HepG2 (cell line): ENCODE results near the gene SCAND1. TPM values are rescaled to one million over a fixed set of nuclear protein-coding genes. Genes with fewer than 3 reads are reported as not detected.

Experiments used
- DR1 ChIP-seq: sonication (generic); formaldehyde crosslinking; IDR thresholded peaks from 2 replicates; pipeline ENCODE4 v1.8.0; 2021; ENCODE audit warnings: mild to moderate bottlenecking, missing genetic modification reagents, inconsistent platforms
- GFI1 ChIP-seq: sonication (generic); formaldehyde crosslinking; IDR thresholded peaks from 2 replicates; pipeline ENCODE4 v1.5.0; 2020; ENCODE audit warnings: missing genetic modification reagents, mild to moderate bottlenecking, borderline replicate concordance
- GZF1 ChIP-seq: sonication (generic); formaldehyde crosslinking; IDR thresholded peaks from 2 replicates; pipeline ENCODE4 v1.5.1; 2020; ENCODE audit warnings: mild to moderate bottlenecking, missing genetic modification reagents
- HNF4G ChIP-seq, 2 experiments: sonication (generic) in 1 of 2; formaldehyde crosslinking in 1 of 2; IDR thresholded peaks; 2 replicates each; pipeline versions ENCODE4 v1.4.0 to v1.6.1; 2011 to 2020; ENCODE audit warnings: borderline replicate concordance in 2 of 2, low read depth in 2 of 2, mild to moderate bottlenecking in 2 of 2, low read length in 1 of 2, missing genetic modification reagents in 1 of 2, moderate library complexity in 1 of 2
- MLLT10 ChIP-seq: sonication (generic); formaldehyde crosslinking; IDR thresholded peaks from 2 replicates; pipeline ENCODE4 v1.4.0; 2020; ENCODE audit warnings: missing genetic modification reagents
- ONECUT2 ChIP-seq: sonication (generic); formaldehyde crosslinking; IDR thresholded peaks from 2 replicates; pipeline ENCODE4 v1.4.0; 2020; ENCODE audit warnings: missing genetic modification reagents
- PHF21A ChIP-seq: sonication (generic); formaldehyde crosslinking; IDR thresholded peaks from 2 replicates; pipeline ENCODE4 v1.5.0; 2020; ENCODE audit warnings: mild to moderate bottlenecking, missing genetic modification reagents
- RFX1 ChIP-seq: fragments of 450-650 bp; IDR thresholded peaks from 2 replicates; pipeline ENCODE4 v1.6.1; 2017
- SETDB1 ChIP-seq: sonication (generic); formaldehyde crosslinking; IDR thresholded peaks from 2 replicates; pipeline ENCODE4 v1.5.1; 2020; ENCODE audit warnings: missing genetic modification reagents, mild to moderate bottlenecking, borderline replicate concordance
- SMC3 ChIP-seq: IDR thresholded peaks from 2 replicates; pipeline ENCODE4 v1.6.1; 2011; ENCODE audit warnings: low read length, improper control_type of control experiment
- SRSF4 ChIP-seq: fragments of 200-400 bp; formaldehyde crosslinking; IDR thresholded peaks from one replicate; pipeline ENCODE4 v1.6.1; 2018; ENCODE audit warnings: mild to moderate bottlenecking, low read depth, low read length, moderate library complexity; ENCODE audit not compliant: poor library complexity, severe bottlenecking
- U2AF2 ChIP-seq: fragments of 200-400 bp; formaldehyde crosslinking; IDR thresholded peaks from 2 replicates; pipeline ENCODE4 v1.6.1; 2017; ENCODE audit warnings: low read depth, mild to moderate bottlenecking, low read length
- ZIK1 ChIP-seq: sonication (generic); formaldehyde crosslinking; IDR thresholded peaks from 2 replicates; pipeline ENCODE4 v1.5.0; 2020; ENCODE audit warnings: mild to moderate bottlenecking, low read depth, missing genetic modification reagents, borderline replicate concordance
- ZNF101 ChIP-seq: sonication (generic); formaldehyde crosslinking; IDR thresholded peaks from 2 replicates; pipeline ENCODE4 v1.4.0; 2020; ENCODE audit warnings: mild to moderate bottlenecking, low read depth, missing genetic modification reagents, borderline replicate concordance
- ZNF343 ChIP-seq: sonication (generic); formaldehyde crosslinking; IDR thresholded peaks from 2 replicates; pipeline ENCODE4 v1.4.0; 2020; ENCODE audit warnings: mild to moderate bottlenecking, missing genetic modification reagents
- ZNF614 ChIP-seq: IDR thresholded peaks from 2 replicates; pipeline ENCODE4 v1.6.1; 2018; ENCODE audit warnings: missing biosample characterization, missing genetic modification reagents, inconsistent platforms, borderline replicate concordance
- ZNF629 ChIP-seq: sonication (generic); formaldehyde crosslinking; conservative IDR thresholded peaks from 2 replicates; pipeline ENCODE4 v1.5.0; 2020; ENCODE audit warnings: missing genetic modification reagents
- ZSCAN30 ChIP-seq: sonication (generic); formaldehyde crosslinking; IDR thresholded peaks from 2 replicates; pipeline ENCODE4 v1.5.0; 2020; ENCODE audit warnings: mild to moderate bottlenecking, missing genetic modification reagents
- polyA plus RNA-seq, 8 experiments: library from polyadenylated mRNA; depleted of rRNA in 3 of 8; stranded (reverse) in 7 of 8; unstranded in 1 of 8; fragments of >200 nt; fragmentation: Illumina TruSeq in 4 of 8; extraction: Trizol in 4 of 8; gene quantifications; 2 replicates each; pipeline versions ENCODE4 v1.2.1 to v1.2.3, GENCODE V29; 2011 to 2016; ENCODE audit warnings: low read depth in 4 of 8, missing spikeins in 1 of 8, mixed read lengths in 1 of 8; ENCODE audit not compliant: insufficient read depth in 1 of 8
- total RNA-seq, 5 experiments: library from RNA; depleted of rRNA; stranded (reverse); fragments of >200 nt; fragmentation: Illumina TruSeq; extraction: Trizol; gene quantifications; 2 replicates each; pipeline ENCODE4 v1.2.3, GENCODE V29; 2016; ENCODE audit warnings: low read depth in 1 of 5
- TF ChIP-seq, protein P1 (sequence below): sonication (generic); formaldehyde crosslinking; IDR thresholded peaks from 2 replicates; pipeline ENCODE4 v1.4.0; 2020; ENCODE audit warnings: missing genetic modification reagents
- TF ChIP-seq, protein P2 (sequence below): sonication (generic); formaldehyde crosslinking; IDR thresholded peaks from 2 replicates; pipeline ENCODE4 v1.4.0; 2020; ENCODE audit warnings: missing genetic modification reagents; ENCODE audit errors: not compliant biosample characterization
- TF ChIP-seq, protein P3 (sequence below): IDR thresholded peaks from 2 replicates; pipeline ENCODE4 v1.6.1; 2016
- TF ChIP-seq, protein P4 (sequence below): sonication (generic); formaldehyde crosslinking; IDR thresholded peaks from 2 replicates; pipeline ENCODE4 v1.4.0; 2020; ENCODE audit warnings: missing genetic modification reagents

SCAND1 gene
- total and polyA plus RNA-seq, 2 of the 13 experiments (the other 11 are each of a cell fraction or from before 2014, with no cell fraction given): 19.3 to 109 TPM

DNA sequence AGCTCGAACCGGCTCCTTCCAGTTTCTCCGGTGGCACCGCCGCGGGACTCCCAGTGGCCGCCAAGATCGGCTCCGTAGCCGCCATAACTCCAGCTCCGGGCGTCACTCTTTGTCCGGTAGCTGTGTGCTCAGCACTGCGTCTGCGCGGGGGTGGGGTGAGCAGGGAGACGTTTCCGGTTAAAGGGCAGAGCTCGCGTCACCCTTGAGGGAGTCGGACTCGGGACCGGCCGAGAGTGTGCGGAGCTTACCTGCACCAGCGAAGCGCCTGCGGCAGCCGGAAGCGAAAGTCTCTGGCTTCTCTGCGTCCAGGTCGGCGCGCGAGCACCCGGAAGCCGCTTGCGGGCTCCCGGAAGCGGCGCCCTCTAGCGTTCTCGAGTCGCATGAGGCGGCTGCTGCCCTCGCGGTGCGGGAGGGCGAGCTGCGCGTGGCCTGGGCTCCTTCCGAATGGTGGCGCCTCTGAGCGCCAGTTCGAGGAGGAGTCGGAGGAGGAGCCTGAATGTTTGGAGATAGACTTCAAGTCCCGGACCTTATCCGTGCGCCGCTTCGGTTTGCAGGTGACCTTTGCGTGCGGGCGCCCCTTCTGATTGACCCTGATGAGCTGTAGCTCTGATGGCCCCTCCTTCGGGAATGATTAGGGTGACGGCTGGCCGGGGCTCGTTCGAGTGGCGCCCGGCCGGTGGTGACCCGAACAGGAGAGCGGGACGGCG, at the start of gene SCAND1 (continued):
- TF ChIP-seq, protein P1, sequence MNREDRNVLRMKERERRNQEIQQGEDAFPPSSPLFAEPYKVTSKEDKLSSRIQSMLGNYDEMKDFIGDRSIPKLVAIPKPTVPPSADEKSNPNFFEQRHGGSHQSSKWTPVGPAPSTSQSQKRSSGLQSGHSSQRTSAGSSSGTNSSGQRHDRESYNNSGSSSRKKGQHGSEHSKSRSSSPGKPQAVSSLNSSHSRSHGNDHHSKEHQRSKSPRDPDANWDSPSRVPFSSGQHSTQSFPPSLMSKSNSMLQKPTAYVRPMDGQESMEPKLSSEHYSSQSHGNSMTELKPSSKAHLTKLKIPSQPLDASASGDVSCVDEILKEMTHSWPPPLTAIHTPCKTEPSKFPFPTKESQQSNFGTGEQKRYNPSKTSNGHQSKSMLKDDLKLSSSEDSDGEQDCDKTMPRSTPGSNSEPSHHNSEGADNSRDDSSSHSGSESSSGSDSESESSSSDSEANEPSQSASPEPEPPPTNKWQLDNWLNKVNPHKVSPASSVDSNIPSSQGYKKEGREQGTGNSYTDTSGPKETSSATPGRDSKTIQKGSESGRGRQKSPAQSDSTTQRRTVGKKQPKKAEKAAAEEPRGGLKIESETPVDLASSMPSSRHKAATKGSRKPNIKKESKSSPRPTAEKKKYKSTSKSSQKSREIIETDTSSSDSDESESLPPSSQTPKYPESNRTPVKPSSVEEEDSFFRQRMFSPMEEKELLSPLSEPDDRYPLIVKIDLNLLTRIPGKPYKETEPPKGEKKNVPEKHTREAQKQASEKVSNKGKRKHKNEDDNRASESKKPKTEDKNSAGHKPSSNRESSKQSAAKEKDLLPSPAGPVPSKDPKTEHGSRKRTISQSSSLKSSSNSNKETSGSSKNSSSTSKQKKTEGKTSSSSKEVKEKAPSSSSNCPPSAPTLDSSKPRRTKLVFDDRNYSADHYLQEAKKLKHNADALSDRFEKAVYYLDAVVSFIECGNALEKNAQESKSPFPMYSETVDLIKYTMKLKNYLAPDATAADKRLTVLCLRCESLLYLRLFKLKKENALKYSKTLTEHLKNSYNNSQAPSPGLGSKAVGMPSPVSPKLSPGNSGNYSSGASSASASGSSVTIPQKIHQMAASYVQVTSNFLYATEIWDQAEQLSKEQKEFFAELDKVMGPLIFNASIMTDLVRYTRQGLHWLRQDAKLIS (CRISPR knock-in tag): peak; percentile 26; the same call in 1 of the 2 replicates
- TF ChIP-seq ONECUT2 (CRISPR knock-in tag) (peak; percentile 27; the same call in 1 of the 2 replicates), GFI1 (CRISPR knock-in tag) (peak; percentile 85; the same call in 1 of the 2 replicates), DR1 (CRISPR knock-in tag) (peak; percentile 96), HNF4G (IDR thresholded peaks at IDR 0.05; ENCODE audit: borderline replicate concordance, low read depth, low read length) (peak; percentile 26; the same call in 1 of the 2 replicates), HNF4G (CRISPR knock-in tag; IDR thresholded peaks at IDR 0.05; ENCODE audit: borderline replicate concordance, low read depth) (peak; percentile 83), ZNF101 (CRISPR knock-in tag) (peak; percentile 89; the same call in 1 of the 2 replicates), SETDB1 (CRISPR knock-in tag) (peak; percentile 31; the same call in 1 of the 2 replicates), ZIK1 (CRISPR knock-in tag) (peak; percentile 94; the same call in 1 of the 2 replicates), MLLT10 (CRISPR knock-in tag) (no peak), ZNF614 (CRISPR knock-in tag) (peak; percentile 99), SMC3 (peak; percentile 18; the same call in 1 of the 2 replicates), U2AF2 (0 out of 2 replicates have a peak, but pooled peaks have one; percentile 43), SRSF4 (no peak), GZF1 (CRISPR knock-in tag) (peak; percentile 80; the same call in 1 of the 2 replicates), ZNF343 (CRISPR knock-in tag) (peak; percentile 100), ZNF629 (CRISPR knock-in tag) (peak; percentile 29; the same call in 1 of the 2 replicates), PHF21A (CRISPR knock-in tag) (peak; percentile 97), ZSCAN30 (CRISPR knock-in tag) (no peak; the same call in 1 of the 2 replicates), RFX1 (no peak)
- TF ChIP-seq, protein P2, sequence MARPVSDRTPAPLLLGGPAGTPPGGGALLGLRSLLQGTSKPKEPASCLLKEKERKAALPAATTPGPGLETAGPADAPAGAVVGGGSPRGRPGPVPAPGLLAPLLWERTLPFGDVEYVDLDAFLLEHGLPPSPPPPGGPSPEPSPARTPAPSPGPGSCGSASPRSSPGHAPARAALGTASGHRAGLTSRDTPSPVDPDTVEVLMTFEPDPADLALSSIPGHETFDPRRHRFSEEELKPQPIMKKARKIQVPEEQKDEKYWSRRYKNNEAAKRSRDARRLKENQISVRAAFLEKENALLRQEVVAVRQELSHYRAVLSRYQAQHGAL (CRISPR knock-in tag): peak; percentile 7
- TF ChIP-seq, protein P3, sequence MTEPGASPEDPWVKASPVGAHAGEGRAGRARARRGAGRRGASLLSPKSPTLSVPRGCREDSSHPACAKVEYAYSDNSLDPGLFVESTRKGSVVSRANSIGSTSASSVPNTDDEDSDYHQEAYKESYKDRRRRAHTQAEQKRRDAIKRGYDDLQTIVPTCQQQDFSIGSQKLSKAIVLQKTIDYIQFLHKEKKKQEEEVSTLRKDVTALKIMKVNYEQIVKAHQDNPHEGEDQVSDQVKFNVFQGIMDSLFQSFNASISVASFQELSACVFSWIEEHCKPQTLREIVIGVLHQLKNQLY: peak; percentile 93
- TF ChIP-seq, protein P4, sequence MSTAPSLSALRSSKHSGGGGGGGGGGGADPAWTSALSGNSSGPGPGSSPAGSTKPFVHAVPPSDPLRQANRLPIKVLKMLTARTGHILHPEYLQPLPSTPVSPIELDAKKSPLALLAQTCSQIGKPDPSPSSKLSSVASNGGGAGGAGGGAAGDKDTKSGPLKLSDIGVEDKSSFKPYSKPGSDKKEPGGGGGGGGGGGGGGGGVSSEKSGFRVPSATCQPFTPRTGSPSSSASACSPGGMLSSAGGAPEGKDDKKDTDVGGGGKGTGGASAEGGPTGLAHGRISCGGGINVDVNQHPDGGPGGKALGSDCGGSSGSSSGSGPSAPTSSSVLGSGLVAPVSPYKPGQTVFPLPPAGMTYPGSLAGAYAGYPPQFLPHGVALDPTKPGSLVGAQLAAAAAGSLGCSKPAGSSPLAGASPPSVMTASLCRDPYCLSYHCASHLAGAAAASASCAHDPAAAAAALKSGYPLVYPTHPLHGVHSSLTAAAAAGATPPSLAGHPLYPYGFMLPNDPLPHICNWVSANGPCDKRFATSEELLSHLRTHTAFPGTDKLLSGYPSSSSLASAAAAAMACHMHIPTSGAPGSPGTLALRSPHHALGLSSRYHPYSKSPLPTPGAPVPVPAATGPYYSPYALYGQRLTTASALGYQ (CRISPR knock-in tag): peak; percentile 81
